GM12891 (cell line): Measurements from ENCODE around the gene STATH.
"Not testable (repeated sequence)": the region's sequence is repeated elsewhere in the genome, so short reads cannot be mapped to it uniquely, and the experiment has no call there.

ENCODE experiments used
- DNase-seq: peaks from one replicate; pipeline ENCODE4 v3.0.0; 2011; ENCODE audit warnings: low spot score; ENCODE audit not compliant: insufficient read length
- FAIRE-seq: peaks from 2 replicates; lab custom pipeline; 2011; peaks lifted over from hg19 to GRCh38; lab: Jason Lieb, UNC
- PAX5 ChIP-seq: IDR thresholded peaks from 2 replicates; pipeline ENCODE4 v1.6.1; 2011; ENCODE audit warnings: low read length, moderate library complexity, mild to moderate bottlenecking; ENCODE audit not compliant: insufficient read depth, severe bottlenecking
- POLR2A ChIP-seq: IDR thresholded peaks from 2 replicates; pipeline ENCODE4 v1.6.1; 2011; ENCODE audit warnings: low read depth, low read length, control low read depth
- POLR2AphosphoS5 ChIP-seq: IDR thresholded peaks from 2 replicates; pipeline ENCODE4 v1.6.1; 2011; ENCODE audit warnings: low read depth, low read length, control low read depth
- POU2F2 ChIP-seq: IDR thresholded peaks from 2 replicates; pipeline ENCODE4 v1.6.1; 2011; ENCODE audit warnings: low read depth, mild to moderate bottlenecking, control low read depth, low read length, moderate library complexity
- SPI1 ChIP-seq: IDR thresholded peaks from 2 replicates; pipeline ENCODE4 v1.6.1; 2011; ENCODE audit warnings: low read depth, low read length, control low read depth
- TAF1 ChIP-seq: IDR thresholded peaks from 2 replicates; pipeline ENCODE4 v1.6.1; 2011; ENCODE audit warnings: low read depth, low read length, control low read depth

The STATH gene

DNA sequence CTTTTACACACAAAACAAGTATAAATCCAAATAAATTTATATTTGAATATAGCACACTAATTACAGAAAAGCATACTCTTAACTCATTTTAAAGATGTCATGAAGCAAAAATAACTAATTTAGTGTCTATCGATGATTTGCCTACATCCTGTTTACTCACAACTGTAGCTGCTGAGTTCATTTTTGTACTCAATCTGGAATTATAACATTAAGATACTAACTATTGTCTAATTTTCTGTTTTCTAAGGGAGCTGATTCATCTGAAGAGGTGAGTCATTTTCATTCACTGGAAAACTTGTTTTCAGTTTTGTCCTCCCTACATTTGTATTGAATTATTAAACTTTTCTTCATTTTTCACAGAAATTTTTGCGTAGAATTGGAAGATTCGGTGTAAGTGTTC, 3.7 kb downstream of the STATH start:
- DNase-seq (no peak), FAIRE-seq (no peak)
- TF ChIP-seq POLR2AphosphoS5 (no peak), SPI1 (no peak), PAX5 (no peak), POU2F2 (no peak), TAF1 (no peak), POLR2A (no peak)

DNA sequence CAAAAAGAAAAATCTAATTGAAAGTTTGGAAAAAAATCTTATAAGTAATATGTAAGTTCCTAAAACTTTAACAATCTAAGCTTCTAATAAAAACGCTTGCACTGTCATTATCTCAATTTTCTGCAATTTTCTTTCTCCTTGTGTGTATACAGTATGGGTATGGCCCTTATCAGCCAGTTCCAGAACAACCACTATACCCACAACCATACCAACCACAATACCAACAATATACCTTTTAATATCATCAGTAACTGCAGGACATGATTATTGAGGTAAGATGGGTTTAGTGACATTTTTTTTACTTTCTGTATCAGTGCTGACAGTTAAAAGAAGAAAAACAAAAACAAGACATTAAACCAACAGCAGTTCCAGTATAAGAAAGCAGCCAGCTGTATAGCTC, 4.9 kb downstream of the STATH start:
- FAIRE-seq (no peak), DNase-seq (no peak)
- no peak for TF ChIP-seq POU2F2
- TF ChIP-seq SPI1: no peak
- TF ChIP-seq POLR2A: no peak
- no peak for TF ChIP-seq TAF1
- TF ChIP-seq POLR2AphosphoS5: no peak
- TF ChIP-seq PAX5: no peak

DNA sequence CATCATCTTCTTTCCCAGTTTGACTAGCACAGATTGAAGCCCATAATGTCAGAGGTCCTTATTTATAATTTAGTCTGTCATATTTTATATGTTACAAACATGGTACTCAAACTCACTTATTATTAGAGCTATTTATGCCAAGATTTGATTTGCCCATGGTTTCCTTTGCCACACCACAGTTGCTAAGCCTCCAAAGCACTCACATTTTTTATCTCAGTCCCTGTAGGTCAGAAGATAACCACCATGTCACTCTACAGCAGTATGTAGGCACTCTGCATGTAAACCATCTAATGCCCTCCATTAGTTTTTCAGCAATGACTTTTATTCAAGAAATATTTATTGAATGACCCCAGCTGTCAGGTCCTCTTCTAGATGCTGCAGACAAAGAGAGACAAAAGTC, 6.7 kb downstream of the STATH start:
- TF ChIP-seq POLR2A (no peak), POLR2AphosphoS5 (no peak), PAX5 (no peak), TAF1 (no peak), SPI1 (no peak), POU2F2 (no peak)
- DNase-seq (no peak), FAIRE-seq (no peak)

DNA sequence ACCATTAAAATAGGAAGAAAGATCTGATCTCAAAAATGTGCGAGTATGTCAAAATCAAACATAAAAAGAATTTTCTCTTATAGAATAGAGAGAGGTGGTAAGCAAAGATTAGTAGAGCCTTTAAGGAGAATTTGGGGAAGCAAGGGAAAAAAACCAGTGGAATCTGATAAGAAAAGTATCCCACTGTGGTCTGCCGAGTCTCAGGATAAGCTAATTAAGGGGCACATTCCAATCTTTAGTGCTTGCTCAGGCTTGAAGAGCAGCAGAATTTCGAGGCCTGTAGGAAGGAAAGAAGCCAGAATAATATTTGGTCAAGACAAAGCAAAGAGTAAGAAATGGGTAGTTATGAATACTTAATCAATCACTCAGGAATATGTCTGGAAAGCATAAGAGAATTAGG, 13.0 kb downstream of the STATH start:
- DNase-seq (no peak), FAIRE-seq (no peak)
- no peak for TF ChIP-seq POLR2A

DNA sequence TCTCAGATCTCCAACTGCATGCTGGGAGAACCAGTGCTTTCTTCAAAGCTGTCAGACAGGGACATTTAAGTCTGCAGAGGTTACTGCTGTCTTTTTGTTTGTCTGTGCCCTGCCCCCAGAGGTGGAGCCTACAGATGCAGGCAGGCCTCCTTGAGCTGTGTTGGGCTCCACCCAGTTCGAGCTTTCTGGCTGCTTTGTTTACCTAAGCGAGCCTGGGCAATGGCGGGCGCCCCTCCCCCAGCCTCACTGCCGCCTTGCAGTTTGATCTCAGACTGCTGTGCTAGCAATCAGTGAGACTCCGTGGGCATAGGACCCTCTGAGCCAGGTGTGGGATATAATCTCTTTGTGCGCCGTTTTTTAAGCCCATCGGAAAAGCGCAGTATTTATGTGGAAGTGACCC, 23.2 kb downstream of the STATH start:
- FAIRE-seq, DNase-seq: not testable (repeated sequence)

DNA sequence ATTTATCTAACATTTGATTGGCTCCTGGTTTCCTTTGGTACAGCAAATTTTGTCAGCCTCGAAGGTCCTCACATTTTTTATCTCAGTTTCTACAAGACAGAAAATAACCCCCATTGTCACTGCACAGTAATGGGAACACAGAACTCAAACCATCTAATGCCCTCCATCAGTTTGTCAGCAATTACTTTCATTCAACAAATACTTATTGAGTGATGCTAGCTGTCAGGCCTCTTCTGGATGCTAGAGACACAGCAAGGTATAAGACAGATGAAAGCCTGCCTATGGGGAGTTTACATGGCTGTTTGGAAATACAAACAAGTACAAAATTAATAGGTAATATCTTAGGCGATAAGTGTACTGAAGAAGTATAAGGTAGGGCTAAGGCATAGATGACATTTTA, 27.5 kb downstream of the STATH start:
- TF ChIP-seq POLR2A (no peak), TAF1 (no peak), SPI1 (no peak), POLR2AphosphoS5 (no peak), POU2F2 (no peak), PAX5 (no peak)
- FAIRE-seq: no peak
- no peak for DNase-seq

DNA sequence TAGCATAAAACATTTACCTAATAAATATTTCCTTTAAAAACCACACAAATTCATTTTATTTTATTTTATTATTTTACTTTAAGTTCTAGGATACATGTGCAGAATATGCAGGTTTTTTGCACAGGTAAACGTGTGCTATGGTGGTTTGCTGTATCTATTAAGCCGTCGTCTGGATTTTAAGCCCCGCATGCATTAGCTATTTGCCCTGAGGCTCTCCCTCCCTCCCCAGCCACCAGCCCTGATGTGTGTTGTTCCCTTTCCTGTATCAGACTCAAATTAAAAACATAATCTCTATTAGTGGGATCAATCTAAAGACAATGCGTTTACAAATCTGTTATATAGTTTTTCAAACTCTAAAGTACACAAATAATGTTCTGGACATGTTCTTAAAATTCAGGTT, 31.2 kb downstream of the STATH start:
- DNase-seq (no peak), FAIRE-seq (no peak)
- TF ChIP-seq POLR2A: no peak
- TF ChIP-seq POLR2AphosphoS5: no peak
- TF ChIP-seq PAX5: no peak
- TF ChIP-seq POU2F2: no peak
- no peak for TF ChIP-seq SPI1

DNA sequence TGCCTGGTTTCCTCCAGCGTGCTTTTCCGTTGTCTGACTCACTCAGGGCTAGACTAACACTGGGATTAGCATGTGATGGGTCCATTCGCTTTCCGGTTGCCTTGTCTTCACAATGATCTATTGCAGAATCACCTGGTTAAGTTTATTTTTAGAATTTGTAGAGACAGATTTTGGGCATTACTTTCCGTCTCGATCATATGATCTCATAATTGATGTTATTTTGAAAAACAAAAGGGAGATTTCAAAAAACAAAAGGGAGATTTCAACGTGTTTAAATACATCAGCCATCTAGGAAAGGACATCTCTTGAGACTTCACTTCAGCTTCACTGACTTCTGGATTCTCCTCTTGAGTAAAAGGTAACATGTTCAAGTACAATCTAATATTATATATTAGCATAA, 32.4 kb downstream of the STATH start, which contains the start of gene HTN3:
Gene HTN3, plus strand, starts transcription at position 301 of the 400 bp plus-strand sequence. CDS start 2,282 bp downstream, outside the sequence.
- DNase-seq, FAIRE-seq: not testable (repeated sequence)

DNA sequence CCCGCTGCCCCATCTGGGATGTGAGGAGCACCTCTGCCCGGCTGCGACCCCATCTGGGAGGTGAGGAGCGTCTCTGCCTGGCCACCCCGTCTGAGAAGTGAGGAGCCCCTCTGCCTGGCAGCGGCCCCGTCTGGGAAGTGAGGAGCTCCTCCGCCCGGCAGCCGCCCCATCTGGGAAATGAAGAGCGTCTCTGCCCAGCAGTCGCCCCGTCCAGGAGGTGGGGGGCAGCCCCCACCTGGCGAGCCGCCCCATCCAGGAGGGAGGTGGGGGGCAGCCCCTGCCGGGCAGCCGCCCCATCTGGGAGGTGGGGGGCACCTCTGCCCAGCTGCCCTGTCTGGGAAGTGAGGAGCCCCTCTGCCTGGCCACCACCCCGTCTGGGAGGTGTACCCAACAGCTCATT, 41.8 kb downstream of the STATH start:
- not testable (repeated sequence) for FAIRE-seq, DNase-seq

DNA sequence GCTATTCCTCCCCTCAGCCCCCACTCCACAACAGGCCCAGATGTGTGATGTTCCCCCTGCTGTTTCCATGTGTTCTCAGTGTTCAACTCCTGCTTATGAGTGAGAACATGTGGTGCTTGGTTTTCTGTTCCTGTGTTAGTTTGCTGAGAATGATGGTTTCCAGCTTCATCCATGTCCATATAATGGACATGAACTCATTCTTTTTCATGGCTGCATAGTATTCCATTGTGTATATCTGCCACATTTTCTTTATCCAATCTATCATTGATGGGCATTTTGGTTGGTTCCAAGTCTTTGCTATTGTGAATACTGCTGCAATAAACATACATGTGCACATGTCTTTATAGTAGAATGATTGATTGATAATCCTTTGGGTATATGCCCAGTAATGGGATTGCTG, 44.2 kb downstream of the STATH start:
- FAIRE-seq, DNase-seq: not testable (repeated sequence)

DNA sequence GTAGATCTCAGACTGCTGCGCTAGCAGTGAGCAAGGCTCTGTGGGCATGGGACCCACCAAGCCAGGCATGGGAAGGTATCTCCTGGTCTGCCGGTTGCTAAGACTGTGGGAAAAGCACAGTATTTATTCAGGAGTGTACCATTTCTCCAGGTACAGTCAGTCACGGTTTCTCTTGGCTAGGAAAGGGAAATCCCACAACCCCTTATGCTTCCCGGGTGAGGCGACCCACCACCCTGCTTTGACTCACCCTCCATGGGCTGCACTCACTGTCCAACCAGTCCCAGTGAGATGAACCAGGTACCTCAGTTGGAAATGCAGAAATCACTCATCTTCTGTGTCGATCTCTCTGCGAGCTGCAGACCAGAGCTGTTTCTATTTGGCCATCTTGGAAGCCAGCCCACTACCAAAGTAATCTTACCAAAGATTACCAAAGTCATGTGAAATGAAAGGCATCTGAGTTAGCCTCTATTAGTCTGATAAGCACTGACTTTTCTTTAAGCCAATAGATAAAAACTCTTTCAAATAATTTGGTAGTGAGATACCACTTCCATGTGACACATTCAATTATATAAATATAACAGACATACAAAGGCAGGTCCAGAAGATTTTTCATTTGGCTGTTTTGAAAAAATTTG, 46.0 kb downstream of the STATH start:
- FAIRE-seq: no peak
- TF ChIP-seq POU2F2 (no peak), POLR2AphosphoS5 (no peak)

DNA sequence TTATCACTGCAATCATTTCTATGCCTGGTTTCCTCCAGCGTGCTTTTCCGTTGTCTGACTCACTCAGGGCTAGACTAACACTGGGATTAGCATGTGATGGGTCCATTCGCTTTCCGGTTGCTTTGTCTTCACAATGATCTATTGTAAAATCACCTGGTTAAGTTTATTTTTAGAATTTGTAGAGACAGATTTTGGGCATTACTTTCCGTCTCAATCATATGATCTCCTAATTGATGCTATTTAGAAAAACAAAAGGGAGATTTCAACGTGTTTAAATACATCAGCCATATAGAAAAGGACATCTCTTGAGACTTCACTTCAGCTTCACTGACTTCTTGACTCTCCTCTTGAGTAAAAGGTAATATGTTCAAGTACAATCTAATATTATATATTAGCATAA, 54.4 kb downstream of the STATH start, which contains the start of gene HTN1:
Gene HTN1, plus strand, starts transcription at position 301 of the 400 bp plus-strand sequence. CDS start 2,639 bp downstream, outside the sequence.
- FAIRE-seq, DNase-seq: not testable (repeated sequence)

More for the DNA sequence above, 46.0 kb downstream of the STATH start:
- DNase-seq: no peak
